GM23338 (cell line): ENCODE data around the gene STKLD1.

Experiments used
- CREB1 ChIP-seq: fragments of 250-450 bp; sonication (Bioruptor Pico); IDR thresholded peaks from 2 replicates; pipeline ENCODE4 v1.5.0; 2020; ENCODE audit warnings: low read depth, mild to moderate bottlenecking, moderate library complexity
- EZH2 ChIP-seq: fragments of 200-600 bp; sonication (generic); IDR thresholded peaks from one replicate; pipeline ENCODE4 v1.8.0; 2017; ENCODE audit warnings: antibody characterized with exemption, mild to moderate bottlenecking, low read depth; ENCODE audit not compliant: unreplicated experiment
- EZH2phosphoT487 ChIP-seq: fragments of 200-600 bp; sonication (generic); IDR thresholded peaks from one replicate; pipeline ENCODE4 v1.8.1; 2018; ENCODE audit warnings: antibody characterized with exemption; ENCODE audit not compliant: unreplicated experiment
- JUNB ChIP-seq: IDR thresholded peaks from one replicate; pipeline ENCODE4 v1.6.1; 2016; ENCODE audit warnings: antibody characterized with exemption; ENCODE audit not compliant: unreplicated experiment
- NANOG ChIP-seq: IDR thresholded peaks from 2 replicates; pipeline ENCODE4 v1.6.1; 2016; ENCODE audit warnings: antibody characterized with exemption, borderline replicate concordance
- POLR2AphosphoS5 ChIP-seq: IDR thresholded peaks from 2 replicates; pipeline ENCODE4 v1.6.1; 2016; ENCODE audit warnings: antibody characterized with exemption, low read depth
- ZNF114 ChIP-seq: fragments of 250-450 bp; sonication (Bioruptor Pico); IDR thresholded peaks from 2 replicates; pipeline ENCODE4 v1.5.0; 2020; ENCODE audit warnings: mild to moderate bottlenecking, moderate library complexity
- ZNF331 ChIP-seq: fragments of 250-450 bp; sonication (Bioruptor Pico); IDR thresholded peaks from 2 replicates; pipeline ENCODE4 v1.5.0; 2020; ENCODE audit warnings: low read depth, mild to moderate bottlenecking, moderate library complexity
- TF ChIP-seq, protein P1 (sequence below), 2 experiments: fragments of 200-600 bp in 1 of 2; sonication (generic) in 1 of 2; conservative IDR thresholded peaks; 2 replicates each; pipeline versions ENCODE4 v1.5.1 to v1.6.1; 2016 to 2017; ENCODE audit warnings: antibody characterized with exemption in 2 of 2, low read depth in 2 of 2, mild to moderate bottlenecking in 2 of 2, moderate library complexity in 1 of 2
- TF ChIP-seq, protein P2 (sequence below): IDR thresholded peaks from one replicate; pipeline ENCODE4 v1.6.1; 2018; ENCODE audit warnings: antibody characterized with exemption; ENCODE audit not compliant: unreplicated experiment
- TF ChIP-seq, protein P3 (sequence below): fragments of 250-450 bp; sonication (Bioruptor Pico); IDR thresholded peaks from 2 replicates; pipeline ENCODE4 v1.5.0; 2020; ENCODE audit warnings: mild to moderate bottlenecking, moderate library complexity

DNA sequence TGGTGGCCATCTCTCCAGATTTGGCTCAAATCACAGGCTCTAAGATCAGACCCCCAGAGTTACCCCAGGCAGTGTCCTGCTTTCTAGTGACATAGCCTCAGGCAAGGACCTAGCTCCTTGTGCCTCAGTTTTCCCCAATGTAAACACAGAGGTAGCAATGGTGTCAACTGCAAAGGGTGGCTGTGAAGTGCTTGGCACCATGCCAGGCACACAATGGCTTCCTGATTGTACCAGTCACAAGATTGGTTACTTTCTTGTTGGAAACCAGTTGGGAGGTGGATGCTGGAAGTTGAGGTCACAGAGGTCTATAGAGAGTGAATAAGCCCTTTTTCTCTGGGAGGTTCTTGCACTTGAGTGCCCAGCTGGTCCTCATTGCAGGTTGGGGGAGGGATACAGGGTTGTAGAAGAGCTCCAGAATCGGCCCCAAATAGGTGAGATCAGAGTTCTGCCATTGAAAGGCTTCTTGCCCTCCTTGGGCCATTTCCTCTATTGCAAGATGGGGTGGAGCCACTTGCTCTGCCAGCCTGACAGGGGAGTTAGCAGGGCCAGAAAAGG is 2.3 kb downstream of the STKLD1 start:
- TF ChIP-seq EZH2phosphoT487 (no peak), ZNF114 (CRISPR knock-in tag) (no peak), POLR2AphosphoS5 (no peak), ZNF331 (CRISPR knock-in tag) (no peak), EZH2 (no peak), NANOG (no peak), JUNB (no peak), CREB1 (CRISPR knock-in tag) (no peak)
- TF ChIP-seq, protein P1, sequence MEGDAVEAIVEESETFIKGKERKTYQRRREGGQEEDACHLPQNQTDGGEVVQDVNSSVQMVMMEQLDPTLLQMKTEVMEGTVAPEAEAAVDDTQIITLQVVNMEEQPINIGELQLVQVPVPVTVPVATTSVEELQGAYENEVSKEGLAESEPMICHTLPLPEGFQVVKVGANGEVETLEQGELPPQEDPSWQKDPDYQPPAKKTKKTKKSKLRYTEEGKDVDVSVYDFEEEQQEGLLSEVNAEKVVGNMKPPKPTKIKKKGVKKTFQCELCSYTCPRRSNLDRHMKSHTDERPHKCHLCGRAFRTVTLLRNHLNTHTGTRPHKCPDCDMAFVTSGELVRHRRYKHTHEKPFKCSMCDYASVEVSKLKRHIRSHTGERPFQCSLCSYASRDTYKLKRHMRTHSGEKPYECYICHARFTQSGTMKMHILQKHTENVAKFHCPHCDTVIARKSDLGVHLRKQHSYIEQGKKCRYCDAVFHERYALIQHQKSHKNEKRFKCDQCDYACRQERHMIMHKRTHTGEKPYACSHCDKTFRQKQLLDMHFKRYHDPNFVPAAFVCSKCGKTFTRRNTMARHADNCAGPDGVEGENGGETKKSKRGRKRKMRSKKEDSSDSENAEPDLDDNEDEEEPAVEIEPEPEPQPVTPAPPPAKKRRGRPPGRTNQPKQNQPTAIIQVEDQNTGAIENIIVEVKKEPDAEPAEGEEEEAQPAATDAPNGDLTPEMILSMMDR (conservative IDR thresholded peaks at IDR 0.05; ENCODE audit: low read depth in 2 of 2): no peak
- TF ChIP-seq, protein P2, sequence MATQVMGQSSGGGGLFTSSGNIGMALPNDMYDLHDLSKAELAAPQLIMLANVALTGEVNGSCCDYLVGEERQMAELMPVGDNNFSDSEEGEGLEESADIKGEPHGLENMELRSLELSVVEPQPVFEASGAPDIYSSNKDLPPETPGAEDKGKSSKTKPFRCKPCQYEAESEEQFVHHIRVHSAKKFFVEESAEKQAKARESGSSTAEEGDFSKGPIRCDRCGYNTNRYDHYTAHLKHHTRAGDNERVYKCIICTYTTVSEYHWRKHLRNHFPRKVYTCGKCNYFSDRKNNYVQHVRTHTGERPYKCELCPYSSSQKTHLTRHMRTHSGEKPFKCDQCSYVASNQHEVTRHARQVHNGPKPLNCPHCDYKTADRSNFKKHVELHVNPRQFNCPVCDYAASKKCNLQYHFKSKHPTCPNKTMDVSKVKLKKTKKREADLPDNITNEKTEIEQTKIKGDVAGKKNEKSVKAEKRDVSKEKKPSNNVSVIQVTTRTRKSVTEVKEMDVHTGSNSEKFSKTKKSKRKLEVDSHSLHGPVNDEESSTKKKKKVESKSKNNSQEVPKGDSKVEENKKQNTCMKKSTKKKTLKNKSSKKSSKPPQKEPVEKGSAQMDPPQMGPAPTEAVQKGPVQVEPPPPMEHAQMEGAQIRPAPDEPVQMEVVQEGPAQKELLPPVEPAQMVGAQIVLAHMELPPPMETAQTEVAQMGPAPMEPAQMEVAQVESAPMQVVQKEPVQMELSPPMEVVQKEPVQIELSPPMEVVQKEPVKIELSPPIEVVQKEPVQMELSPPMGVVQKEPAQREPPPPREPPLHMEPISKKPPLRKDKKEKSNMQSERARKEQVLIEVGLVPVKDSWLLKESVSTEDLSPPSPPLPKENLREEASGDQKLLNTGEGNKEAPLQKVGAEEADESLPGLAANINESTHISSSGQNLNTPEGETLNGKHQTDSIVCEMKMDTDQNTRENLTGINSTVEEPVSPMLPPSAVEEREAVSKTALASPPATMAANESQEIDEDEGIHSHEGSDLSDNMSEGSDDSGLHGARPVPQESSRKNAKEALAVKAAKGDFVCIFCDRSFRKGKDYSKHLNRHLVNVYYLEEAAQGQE: no peak
- TF ChIP-seq, protein P3, sequence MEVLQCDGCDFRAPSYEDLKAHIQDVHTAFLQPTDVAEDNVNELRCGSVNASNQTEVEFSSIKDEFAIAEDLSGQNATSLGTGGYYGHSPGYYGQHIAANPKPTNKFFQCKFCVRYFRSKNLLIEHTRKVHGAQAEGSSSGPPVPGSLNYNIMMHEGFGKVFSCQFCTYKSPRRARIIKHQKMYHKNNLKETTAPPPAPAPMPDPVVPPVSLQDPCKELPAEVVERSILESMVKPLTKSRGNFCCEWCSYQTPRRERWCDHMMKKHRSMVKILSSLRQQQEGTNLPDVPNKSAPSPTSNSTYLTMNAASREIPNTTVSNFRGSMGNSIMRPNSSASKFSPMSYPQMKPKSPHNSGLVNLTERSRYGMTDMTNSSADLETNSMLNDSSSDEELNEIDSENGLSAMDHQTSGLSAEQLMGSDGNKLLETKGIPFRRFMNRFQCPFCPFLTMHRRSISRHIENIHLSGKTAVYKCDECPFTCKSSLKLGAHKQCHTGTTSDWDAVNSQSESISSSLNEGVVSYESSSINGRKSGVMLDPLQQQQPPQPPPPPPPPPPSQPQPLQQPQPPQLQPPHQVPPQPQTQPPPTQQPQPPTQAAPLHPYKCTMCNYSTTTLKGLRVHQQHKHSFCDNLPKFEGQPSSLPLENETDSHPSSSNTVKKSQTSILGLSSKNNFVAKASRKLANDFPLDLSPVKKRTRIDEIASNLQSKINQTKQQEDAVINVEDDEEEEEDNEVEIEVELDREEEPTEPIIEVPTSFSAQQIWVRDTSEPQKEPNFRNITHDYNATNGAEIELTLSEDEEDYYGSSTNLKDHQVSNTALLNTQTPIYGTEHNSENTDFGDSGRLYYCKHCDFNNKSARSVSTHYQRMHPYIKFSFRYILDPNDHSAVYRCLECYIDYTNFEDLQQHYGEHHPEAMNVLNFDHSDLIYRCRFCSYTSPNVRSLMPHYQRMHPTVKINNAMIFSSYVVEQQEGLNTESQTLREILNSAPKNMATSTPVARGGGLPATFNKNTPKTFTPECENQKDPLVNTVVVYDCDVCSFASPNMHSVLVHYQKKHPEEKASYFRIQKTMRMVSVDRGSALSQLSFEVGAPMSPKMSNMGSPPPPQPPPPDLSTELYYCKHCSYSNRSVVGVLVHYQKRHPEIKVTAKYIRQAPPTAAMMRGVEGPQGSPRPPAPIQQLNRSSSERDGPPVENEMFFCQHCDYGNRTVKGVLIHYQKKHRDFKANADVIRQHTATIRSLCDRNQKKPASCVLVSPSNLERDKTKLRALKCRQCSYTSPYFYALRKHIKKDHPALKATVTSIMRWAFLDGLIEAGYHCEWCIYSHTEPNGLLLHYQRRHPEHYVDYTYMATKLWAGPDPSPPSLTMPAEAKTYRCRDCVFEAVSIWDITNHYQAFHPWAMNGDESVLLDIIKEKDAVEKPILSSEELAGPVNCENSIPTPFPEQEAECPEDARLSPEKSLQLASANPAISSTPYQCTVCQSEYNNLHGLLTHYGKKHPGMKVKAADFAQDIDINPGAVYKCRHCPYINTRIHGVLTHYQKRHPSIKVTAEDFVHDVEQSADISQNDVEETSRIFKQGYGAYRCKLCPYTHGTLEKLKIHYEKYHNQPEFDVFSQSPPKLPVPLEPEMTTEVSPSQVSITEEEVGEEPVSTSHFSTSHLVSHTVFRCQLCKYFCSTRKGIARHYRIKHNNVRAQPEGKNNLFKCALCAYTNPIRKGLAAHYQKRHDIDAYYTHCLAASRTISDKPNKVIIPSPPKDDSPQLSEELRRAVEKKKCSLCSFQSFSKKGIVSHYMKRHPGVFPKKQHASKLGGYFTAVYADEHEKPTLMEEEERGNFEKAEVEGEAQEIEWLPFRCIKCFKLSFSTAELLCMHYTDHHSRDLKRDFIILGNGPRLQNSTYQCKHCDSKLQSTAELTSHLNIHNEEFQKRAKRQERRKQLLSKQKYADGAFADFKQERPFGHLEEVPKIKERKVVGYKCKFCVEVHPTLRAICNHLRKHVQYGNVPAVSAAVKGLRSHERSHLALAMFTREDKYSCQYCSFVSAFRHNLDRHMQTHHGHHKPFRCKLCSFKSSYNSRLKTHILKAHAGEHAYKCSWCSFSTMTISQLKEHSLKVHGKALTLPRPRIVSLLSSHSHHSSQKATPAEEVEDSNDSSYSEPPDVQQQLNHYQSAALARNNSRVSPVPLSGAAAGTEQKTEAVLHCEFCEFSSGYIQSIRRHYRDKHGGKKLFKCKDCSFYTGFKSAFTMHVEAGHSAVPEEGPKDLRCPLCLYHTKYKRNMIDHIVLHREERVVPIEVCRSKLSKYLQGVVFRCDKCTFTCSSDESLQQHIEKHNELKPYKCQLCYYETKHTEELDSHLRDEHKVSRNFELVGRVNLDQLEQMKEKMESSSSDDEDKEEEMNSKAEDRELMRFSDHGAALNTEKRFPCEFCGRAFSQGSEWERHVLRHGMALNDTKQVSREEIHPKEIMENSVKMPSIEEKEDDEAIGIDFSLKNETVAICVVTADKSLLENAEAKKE: no peak
